ENCODE results near the gene BAZ2B. TPM values are rescaled to one million over a fixed set of nuclear protein-coding genes. Genes with fewer than 3 reads are reported as not detected.

The BAZ2B gene
- total and polyA plus RNA-seq, 10 donors, result 5.6 to 158 (median 86.0) TPM

DNA sequence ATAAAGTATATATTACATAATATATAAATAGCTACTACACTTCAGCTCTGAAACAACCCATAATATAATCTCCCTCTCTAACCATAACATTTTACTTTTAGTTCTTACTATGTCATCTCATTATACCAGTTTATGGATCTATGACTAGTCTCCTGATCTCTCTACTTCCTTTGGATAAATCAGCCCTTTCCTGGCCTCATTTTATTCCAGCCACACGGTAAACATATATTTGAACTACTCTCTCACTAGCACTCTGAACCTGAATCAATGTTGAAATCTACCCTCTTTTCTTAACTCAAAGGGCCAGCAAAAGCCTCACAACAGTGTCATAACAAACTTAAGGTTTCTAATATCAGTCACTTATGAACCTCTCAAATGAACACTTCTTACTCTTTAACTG is 62.6 kb downstream of the BAZ2B start:
- DNase-seq, result no peak
- H3K27ac ChIP-seq, result peak overlapping the region in 1 of 8 donors; percentile 26
- no peaks in the 10 kb centered on the region for H3K36me3 ChIP-seq
- no peak overlapping the region for H3K4me3 ChIP-seq
- no peaks in the 10 kb centered on the region for H3K4me1 ChIP-seq
- TF ChIP-seq, protein P1, sequence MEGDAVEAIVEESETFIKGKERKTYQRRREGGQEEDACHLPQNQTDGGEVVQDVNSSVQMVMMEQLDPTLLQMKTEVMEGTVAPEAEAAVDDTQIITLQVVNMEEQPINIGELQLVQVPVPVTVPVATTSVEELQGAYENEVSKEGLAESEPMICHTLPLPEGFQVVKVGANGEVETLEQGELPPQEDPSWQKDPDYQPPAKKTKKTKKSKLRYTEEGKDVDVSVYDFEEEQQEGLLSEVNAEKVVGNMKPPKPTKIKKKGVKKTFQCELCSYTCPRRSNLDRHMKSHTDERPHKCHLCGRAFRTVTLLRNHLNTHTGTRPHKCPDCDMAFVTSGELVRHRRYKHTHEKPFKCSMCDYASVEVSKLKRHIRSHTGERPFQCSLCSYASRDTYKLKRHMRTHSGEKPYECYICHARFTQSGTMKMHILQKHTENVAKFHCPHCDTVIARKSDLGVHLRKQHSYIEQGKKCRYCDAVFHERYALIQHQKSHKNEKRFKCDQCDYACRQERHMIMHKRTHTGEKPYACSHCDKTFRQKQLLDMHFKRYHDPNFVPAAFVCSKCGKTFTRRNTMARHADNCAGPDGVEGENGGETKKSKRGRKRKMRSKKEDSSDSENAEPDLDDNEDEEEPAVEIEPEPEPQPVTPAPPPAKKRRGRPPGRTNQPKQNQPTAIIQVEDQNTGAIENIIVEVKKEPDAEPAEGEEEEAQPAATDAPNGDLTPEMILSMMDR (IDR thresholded peaks at IDR 0.05 in 8 of 11, conservative IDR thresholded peaks at IDR 0.05 in 3 of 11), result no peak
- TF ChIP-seq POLR2A (IDR thresholded peaks at IDR 0.05) (no peak), POLR2AphosphoS5 (IDR thresholded peaks at IDR 0.05) (no peak)
- WGBS, 5 donors, result 58 to 89% (median 78%) methylated on average over 1 of the region's 1 CpG
- intact Hi-C loops (cut with DNase I; ENCODE audit: low total_unique reads), result no loop called here
- H3K27me3 ChIP-seq (replicated peaks in 1 of 7), result no peaks in the 10 kb centered on the region
- no peaks in the 10 kb centered on the region for H3K9me3 ChIP-seq

DNA sequence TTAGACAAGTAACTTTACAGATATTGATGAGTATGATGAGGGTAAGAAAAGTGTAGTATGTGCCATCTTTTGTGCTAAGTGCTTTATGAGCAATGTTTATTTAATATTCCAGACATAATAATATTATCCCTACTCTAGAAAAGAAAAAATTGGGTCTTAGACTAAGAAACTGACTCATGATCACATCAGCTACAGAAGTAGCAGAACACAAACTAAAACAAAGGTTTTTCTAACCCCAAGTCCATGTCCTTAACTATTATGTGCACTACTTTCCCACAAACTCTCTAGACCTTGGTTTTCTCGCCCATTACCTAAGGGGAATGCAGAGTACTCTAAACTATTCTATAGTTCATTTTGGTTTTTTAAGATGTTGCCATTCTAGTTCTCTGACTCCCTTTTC is 64.5 kb downstream of the BAZ2B start:
- Histone ChIP-seq H3K4me3 (no peak overlapping the region), H3K27me3 (replicated peaks in 1 of 7) (no peaks in the 10 kb centered on the region), H3K36me3 (no peaks in the 10 kb centered on the region), H3K4me1 (no peaks in the 10 kb centered on the region), H3K27ac (no peak overlapping the region), H3K9me3 (no peaks in the 10 kb centered on the region)
- no peak for DNase-seq
- WGBS, 5 donors, result 79 to 98% (median 96%) methylated on average over 1 of the region's 1 CpG
- intact Hi-C loops (cut with DNase I; ENCODE audit: low total_unique reads), result no loop called here
- TF ChIP-seq POLR2AphosphoS5 (IDR thresholded peaks at IDR 0.05) (no peak), POLR2A (IDR thresholded peaks at IDR 0.05) (no peak)
- TF ChIP-seq, protein P1 (IDR thresholded peaks at IDR 0.05 in 8 of 11, conservative IDR thresholded peaks at IDR 0.05 in 3 of 11), result no peak

DNA sequence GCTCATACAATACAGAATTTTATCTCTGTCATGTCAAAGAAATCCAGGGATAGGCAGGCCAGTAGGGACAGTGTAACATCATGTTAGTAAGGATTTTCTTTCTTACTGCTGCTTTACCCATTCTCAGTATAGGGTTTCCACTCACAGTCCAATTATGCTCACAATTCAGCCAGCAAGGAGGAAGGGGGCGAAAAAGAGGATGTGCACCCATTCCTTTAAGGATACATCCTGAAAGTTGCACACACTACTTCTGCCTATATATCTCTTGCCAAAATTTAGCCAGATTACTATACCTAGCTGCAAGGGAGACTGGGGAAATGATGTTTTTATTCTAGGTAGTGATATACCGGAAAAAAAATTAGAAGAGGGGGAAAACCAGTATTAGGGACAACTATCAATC is 66.1 kb downstream of the BAZ2B start:
- Histone ChIP-seq H3K4me1 (no peaks in the 10 kb centered on the region), H3K4me3 (no peak overlapping the region), H3K36me3 (no peaks in the 10 kb centered on the region), H3K27ac (no peak overlapping the region), H3K27me3 (replicated peaks in 1 of 7) (no peaks in the 10 kb centered on the region), H3K9me3 (no peaks in the 10 kb centered on the region)
- intact Hi-C loops (cut with DNase I; ENCODE audit: low total_unique reads), result no loop called here
- WGBS, 5 donors, result 82 to 96% (median 87%) methylated on average over 2 of the region's 2 CpGs
- TF ChIP-seq POLR2AphosphoS5 (IDR thresholded peaks at IDR 0.05), result no peak
- TF ChIP-seq, protein P1 (IDR thresholded peaks at IDR 0.05 in 8 of 11, conservative IDR thresholded peaks at IDR 0.05 in 3 of 11), result no peak
- no peak for TF ChIP-seq POLR2A (IDR thresholded peaks at IDR 0.05)
- DNase-seq, result no peak

DNA sequence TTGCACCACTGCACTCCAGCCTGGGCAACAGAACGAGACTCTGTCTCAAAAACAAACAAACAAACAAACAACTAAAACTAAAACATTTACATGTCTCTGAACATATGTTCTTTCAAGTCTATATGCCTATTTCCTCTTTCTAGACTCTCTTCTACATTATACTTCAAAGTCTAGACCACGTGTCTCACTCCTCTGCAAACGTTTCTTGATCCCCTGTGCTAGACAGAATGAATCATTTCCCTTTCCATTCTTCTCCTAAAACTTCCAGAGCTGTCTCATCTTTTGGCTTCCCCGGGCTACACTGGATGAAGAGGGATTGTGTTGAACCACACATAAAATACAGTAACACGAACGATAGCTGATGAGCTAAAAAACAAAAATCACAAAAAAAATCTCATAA is 67.1 kb downstream of the BAZ2B start:
- Histone ChIP-seq H3K36me3 (no peaks in the 10 kb centered on the region), H3K4me3 (no peak overlapping the region), H3K27me3 (replicated peaks in 1 of 7) (no peaks in the 10 kb centered on the region), H3K27ac (no peak overlapping the region), H3K4me1 (no peaks in the 10 kb centered on the region), H3K9me3 (no peaks in the 10 kb centered on the region)
- DNase-seq, result no peak
- TF ChIP-seq POLR2AphosphoS5 (IDR thresholded peaks at IDR 0.05), result no peak
- TF ChIP-seq POLR2A (IDR thresholded peaks at IDR 0.05), result no peak
- TF ChIP-seq, protein P1 (IDR thresholded peaks at IDR 0.05 in 8 of 11, conservative IDR thresholded peaks at IDR 0.05 in 3 of 11), result no peak
- intact Hi-C loops (cut with DNase I; ENCODE audit: low total_unique reads), result no loop called here
- 67 to 72% (median 68%) methylated on average over 6 of the region's 6 CpGs for WGBS, 5 donors
